ENCODE data around the gene SORCS2.

Gene SORCS2

DNA sequence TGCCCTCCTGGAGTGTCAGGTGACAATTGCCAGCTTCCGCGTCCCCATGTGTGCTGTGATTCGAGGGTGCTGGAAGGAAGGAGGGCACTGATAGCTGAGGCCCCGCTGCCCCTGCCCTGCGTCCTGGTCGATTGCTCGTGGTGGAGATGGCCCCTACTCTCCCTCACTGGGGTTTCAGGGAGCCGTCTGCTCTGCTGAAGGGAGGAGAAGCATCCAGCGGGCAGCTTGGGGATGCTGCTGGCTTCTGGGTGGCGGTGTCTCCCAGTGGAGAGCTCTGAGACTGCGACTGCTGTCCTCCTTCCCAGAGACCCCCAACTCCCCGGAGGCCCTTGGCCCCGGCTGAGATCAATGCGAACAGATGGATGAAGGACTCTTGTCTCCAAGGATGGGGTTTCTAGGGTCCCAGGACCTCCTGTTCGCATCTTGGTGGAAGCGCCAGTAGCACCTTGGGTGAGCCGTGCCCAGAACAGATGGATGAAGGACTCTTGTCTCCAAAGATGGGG lies 143.8 kb downstream of the SORCS2 start:
- Histone ChIP-seq H3K27ac (no peak overlapping the region), H3K4me3 (no peak overlapping the region), H3K9ac (ENCODE audit: insufficient read length) (no peak overlapping the region), H3K36me3 (ENCODE audit: insufficient read depth, low read length) (no peaks in the 10 kb centered on the region), H3K9me3 (ENCODE audit: low read depth, low read length) (no peaks in the 10 kb centered on the region)
- DNase-seq (ENCODE audit: low read depth, low spot score), result no peak
- TF ChIP-seq POLR2AphosphoS5 (IDR thresholded peaks at IDR 0.05; ENCODE audit: borderline replicate concordance, low read depth, low read length), result no peak
- no peak for TF ChIP-seq EZH2 (IDR thresholded peaks at IDR 0.05)
- no peak for TF ChIP-seq FOXP2 (optimal IDR thresholded peaks at IDR 0.05; ENCODE audit: control extremely low read depth, extremely low read length, insufficient read depth)

DNA sequence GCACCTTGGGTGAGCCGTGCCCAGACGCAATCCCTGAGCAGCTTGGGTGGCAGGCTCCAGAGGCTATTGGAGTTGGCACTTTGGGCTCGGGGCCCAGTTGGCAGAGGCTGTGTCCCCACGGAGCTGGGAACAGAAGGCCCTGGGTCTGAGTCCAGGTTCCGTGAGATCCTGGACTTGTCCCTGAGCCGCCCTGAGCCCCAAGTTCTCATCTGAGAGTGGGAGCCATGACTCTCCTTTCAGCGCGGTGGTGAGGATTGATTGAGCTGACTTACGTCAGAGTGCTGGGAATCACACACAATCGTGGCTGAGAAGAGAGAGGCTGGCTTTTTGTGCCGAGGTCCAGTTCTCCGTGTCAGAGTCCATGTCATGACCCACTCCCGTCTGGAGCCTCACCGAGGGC lies 144.4 kb downstream of the SORCS2 start:
- Histone ChIP-seq H3K4me3 (no peak overlapping the region), H3K27ac (no peak overlapping the region), H3K36me3 (ENCODE audit: insufficient read depth, low read length) (no peaks in the 10 kb centered on the region), H3K9me3 (ENCODE audit: low read depth, low read length) (no peaks in the 10 kb centered on the region), H3K9ac (ENCODE audit: insufficient read length) (no peak overlapping the region)
- TF ChIP-seq FOXP2 (optimal IDR thresholded peaks at IDR 0.05; ENCODE audit: control extremely low read depth, extremely low read length, insufficient read depth), result no peak
- no peak for TF ChIP-seq EZH2 (IDR thresholded peaks at IDR 0.05)
- TF ChIP-seq POLR2AphosphoS5 (IDR thresholded peaks at IDR 0.05; ENCODE audit: borderline replicate concordance, low read depth, low read length), result no peak
- DNase-seq (ENCODE audit: low read depth, low spot score), result no peak

GRCh38 chr4:7337196-7338058 lies 145.1 kb downstream of the SORCS2 start:
- Histone ChIP-seq H3K36me3 (ENCODE audit: insufficient read depth, low read length) (no peaks in the 10 kb centered on the region), H3K27ac (no peak overlapping the region), H3K4me3 (no peak overlapping the region), H3K9me3 (ENCODE audit: low read depth, low read length) (no peaks in the 10 kb centered on the region), H3K9ac (ENCODE audit: insufficient read length) (no peak overlapping the region)
- TF ChIP-seq POLR2AphosphoS5 (IDR thresholded peaks at IDR 0.05; ENCODE audit: borderline replicate concordance, low read depth, low read length), result no peak
- TF ChIP-seq EZH2 (IDR thresholded peaks at IDR 0.05), result no peak
- no peak for TF ChIP-seq FOXP2 (optimal IDR thresholded peaks at IDR 0.05; ENCODE audit: control extremely low read depth, extremely low read length, insufficient read depth)
- DNase-seq (ENCODE audit: low read depth, low spot score), result no peak

GRCh38 chr4:7338059-7338452 lies 145.7 kb downstream of the SORCS2 start:
- TF ChIP-seq POLR2AphosphoS5 (IDR thresholded peaks at IDR 0.05; ENCODE audit: borderline replicate concordance, low read depth, low read length) (no peak), EZH2 (IDR thresholded peaks at IDR 0.05) (no peak)
- Histone ChIP-seq H3K27ac (no peak overlapping the region), H3K4me3 (no peak overlapping the region), H3K9me3 (ENCODE audit: low read depth, low read length) (no peaks in the 10 kb centered on the region), H3K9ac (ENCODE audit: insufficient read length) (no peak overlapping the region), H3K36me3 (ENCODE audit: insufficient read depth, low read length) (no peaks in the 10 kb centered on the region)
- no peak for DNase-seq (ENCODE audit: low read depth, low spot score)

GRCh38 chr4:7338876-7339623 lies 146.7 kb downstream of the SORCS2 start:
- no peak overlapping the region for H3K9ac ChIP-seq (ENCODE audit: insufficient read length)
- no peaks in the 10 kb centered on the region for H3K9me3 ChIP-seq (ENCODE audit: low read depth, low read length)
- H3K4me3 ChIP-seq, result no peak overlapping the region
- TF ChIP-seq FOXP2 (optimal IDR thresholded peaks at IDR 0.05; ENCODE audit: control extremely low read depth, extremely low read length, insufficient read depth) (no peak), POLR2AphosphoS5 (IDR thresholded peaks at IDR 0.05; ENCODE audit: borderline replicate concordance, low read depth, low read length) (no peak), EZH2 (IDR thresholded peaks at IDR 0.05) (no peak)
- H3K36me3 ChIP-seq (ENCODE audit: insufficient read depth, low read length), result no peaks in the 10 kb centered on the region
- no peak for DNase-seq (ENCODE audit: low read depth, low spot score)
- H3K27ac ChIP-seq, result no peak overlapping the region

DNA sequence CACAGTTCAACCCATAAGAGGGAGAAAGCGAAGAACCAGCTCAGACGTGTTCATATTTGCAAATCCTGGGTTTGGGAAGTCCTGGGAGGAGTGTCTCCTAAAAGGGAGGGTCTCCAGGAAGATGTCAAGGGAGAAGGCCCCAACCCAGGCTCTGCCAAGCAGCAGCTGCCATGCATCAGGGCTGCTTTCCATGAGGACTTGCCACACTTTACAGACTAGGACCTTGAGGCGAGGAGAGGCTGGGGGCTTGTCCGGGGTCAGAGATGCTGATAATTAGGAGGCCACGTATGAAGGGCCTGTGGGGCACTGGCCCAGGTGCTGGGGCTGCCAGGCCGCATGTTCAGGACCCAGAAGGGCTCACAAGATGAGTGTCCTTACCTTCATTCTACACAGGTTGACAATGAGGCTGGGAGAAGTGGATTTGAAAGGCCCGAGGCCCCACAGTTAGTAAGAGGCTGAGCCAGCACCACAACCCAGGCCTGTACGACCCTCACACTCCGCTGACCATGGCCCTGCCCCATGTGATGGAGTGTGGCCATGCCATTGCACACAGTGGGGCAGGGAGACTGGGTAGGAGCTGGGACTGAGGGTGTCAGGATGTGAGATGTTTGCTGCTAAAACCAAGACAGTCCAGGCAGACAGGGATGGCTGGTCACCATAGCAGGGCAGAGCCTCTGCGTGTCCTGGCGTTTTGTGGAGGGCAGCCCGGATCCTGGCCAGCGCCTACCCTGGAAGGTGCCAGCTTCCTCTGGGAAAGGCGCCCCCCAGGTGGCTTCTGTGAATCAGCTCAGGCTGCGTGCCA lies 147.6 kb downstream of the SORCS2 start:
- H3K9me3 ChIP-seq (ENCODE audit: low read depth, low read length), result no peaks in the 10 kb centered on the region
- no peak overlapping the region for H3K4me3 ChIP-seq
- no peak for DNase-seq (ENCODE audit: low read depth, low spot score)
- no peak overlapping the region for H3K27ac ChIP-seq
- H3K9ac ChIP-seq (ENCODE audit: insufficient read length), result no peak overlapping the region
- TF ChIP-seq EZH2 (IDR thresholded peaks at IDR 0.05) (no peak), FOXP2 (optimal IDR thresholded peaks at IDR 0.05; ENCODE audit: control extremely low read depth, extremely low read length, insufficient read depth) (no peak), POLR2AphosphoS5 (IDR thresholded peaks at IDR 0.05; ENCODE audit: borderline replicate concordance, low read depth, low read length) (no peak)
- no peaks in the 10 kb centered on the region for H3K36me3 ChIP-seq (ENCODE audit: insufficient read depth, low read length)

DNA sequence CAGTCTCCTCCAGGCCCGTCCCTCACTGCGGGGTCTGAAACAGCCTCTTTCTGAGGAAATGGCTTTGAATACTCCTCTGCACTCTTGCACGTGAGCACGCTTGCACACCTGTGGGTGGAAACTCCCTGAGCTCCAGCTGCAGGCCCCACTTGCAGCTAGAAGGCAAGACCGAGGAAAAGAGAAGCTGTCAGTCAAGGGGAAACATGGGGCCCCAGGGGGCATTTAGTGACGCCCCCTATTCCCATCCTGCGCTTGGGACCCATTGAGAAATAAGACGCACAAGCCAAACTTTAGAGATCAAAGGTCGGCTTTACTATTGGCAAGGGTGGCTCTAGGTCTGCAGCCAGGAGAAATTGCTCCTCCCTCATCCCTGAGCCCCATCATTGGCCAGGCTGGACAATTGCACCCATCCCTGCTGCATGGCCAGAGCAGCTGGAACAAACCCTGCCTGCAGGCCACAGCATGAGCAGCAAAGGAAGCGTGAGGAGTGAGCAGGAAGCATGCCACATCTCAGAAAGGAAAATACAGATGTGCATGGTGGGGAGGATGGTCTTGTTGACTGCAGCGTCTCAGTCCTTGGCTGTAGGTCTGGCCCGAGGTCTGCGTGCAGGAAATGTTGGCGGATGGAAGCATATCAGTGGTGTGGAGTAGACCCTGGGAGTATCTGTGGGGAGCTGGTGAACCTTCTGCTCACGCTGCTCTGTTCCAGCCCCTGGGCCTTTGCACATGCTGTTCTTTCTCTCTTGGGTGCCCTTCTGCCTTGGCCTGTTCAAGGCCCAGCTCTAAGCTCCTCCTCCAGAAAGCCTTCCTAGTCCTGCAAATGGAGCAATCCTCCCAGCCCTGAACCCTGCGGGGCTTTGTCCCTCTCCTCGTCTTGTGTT lies 148.5 kb downstream of the SORCS2 start:
- no peaks in the 10 kb centered on the region for H3K9me3 ChIP-seq (ENCODE audit: low read depth, low read length)

More for the DNA sequence above, 148.5 kb downstream of the SORCS2 start:
- no peak overlapping the region for H3K4me3 ChIP-seq
- H3K36me3 ChIP-seq (ENCODE audit: insufficient read depth, low read length), result no peaks in the 10 kb centered on the region
- no peak for DNase-seq (ENCODE audit: low read depth, low spot score)
- no peak overlapping the region for H3K27ac ChIP-seq
- H3K9ac ChIP-seq (ENCODE audit: insufficient read length), result no peak overlapping the region
- TF ChIP-seq POLR2AphosphoS5 (IDR thresholded peaks at IDR 0.05; ENCODE audit: borderline replicate concordance, low read depth, low read length), result no peak
- no peak for TF ChIP-seq FOXP2 (optimal IDR thresholded peaks at IDR 0.05; ENCODE audit: control extremely low read depth, extremely low read length, insufficient read depth)
- TF ChIP-seq EZH2 (IDR thresholded peaks at IDR 0.05), result no peak

Measured in SK-N-MC (cell line).